ENCODE measurements around the gene C1QL4.
"Not testable (repeated sequence)": the region's sequence is repeated elsewhere in the genome, so short reads cannot be mapped to it uniquely, and the experiment has no call there.

C1QL4 gene

GRCh38 chr12:49332891-49333371 is 4.1 kb downstream of the C1QL4 start:
- DNase-seq: no peak

- DNase-seq: no peak
Observed at GRCh38 chr12:49332441-49332861, 4.5 kb downstream of the C1QL4 start.

- DNase-seq: no peak
Observed at GRCh38 chr12:49331380-49332222, 5.4 kb downstream of the C1QL4 start.

- DNase-seq: no peak
Observed at GRCh38 chr12:49330631-49331379, 6.2 kb downstream of the C1QL4 start.

- no peak for DNase-seq
Observed at GRCh38 chr12:49330032-49330619, 6.9 kb downstream of the C1QL4 start.

- DNase-seq: no peak
Observed at GRCh38 chr12:49328816-49329215, 8.2 kb downstream of the C1QL4 start.

- DNase-seq: no peak
Observed at GRCh38 chr12:49327887-49328286, 9.1 kb downstream of the C1QL4 start.

GRCh38 chr12:49327368-49327767 is 9.6 kb downstream of the C1QL4 start:
- no peak for DNase-seq

- no peak for DNase-seq
Observed at GRCh38 chr12:49325606-49326005, 11.4 kb downstream of the C1QL4 start.

- no peak for DNase-seq
Observed at GRCh38 chr12:49323524-49324097, 13.4 kb downstream of the C1QL4 start.

- peak; percentile 98 for DNase-seq
Observed at GRCh38 chr12:49322708-49323523, 14.1 kb downstream of the C1QL4 start, which contains the start of gene TROAP. Gene TROAP (plus strand): TSS chr12:49323255. CDS start chr12:49323609, 354 bp downstream.

- no peak for DNase-seq
Observed at GRCh38 chr12:49322367-49322707, 14.7 kb downstream of the C1QL4 start.

- DNase-seq: not testable (repeated sequence)
Observed at GRCh38 chr12:49320411-49321103, 16.4 kb downstream of the C1QL4 start.

GRCh38 chr12:49317118-49317517 is 19.9 kb downstream of the C1QL4 start:
- DNase-seq: not testable (repeated sequence)

- DNase-seq: no peak
Observed at GRCh38 chr12:49314811-49315210, 22.2 kb downstream of the C1QL4 start.

GRCh38 chr12:49310451-49311000 is 26.5 kb downstream of the C1QL4 start:
- not testable (repeated sequence) for DNase-seq

- DNase-seq: no peak
Observed at GRCh38 chr12:49309386-49309785, 27.6 kb downstream of the C1QL4 start.

GRCh38 chr12:49305762-49306510 is 31.1 kb downstream of the C1QL4 start:
- DNase-seq: no peak

- DNase-seq: no peak
Observed at GRCh38 chr12:49304161-49304560, 32.8 kb downstream of the C1QL4 start.

- no peak for DNase-seq
Observed at GRCh38 chr12:49301760-49302159, 35.2 kb downstream of the C1QL4 start.

GRCh38 chr12:49298160-49298559 is 38.8 kb downstream of the C1QL4 start:
- DNase-seq: no peak
